H1 (cell line): ENCODE results near the gene GDNF. TPM values are rescaled to one million over a fixed set of nuclear protein-coding genes. Genes with fewer than 3 reads are reported as not detected.

Source experiments
- CTCF ChIA-PET: fragments of 300-600 bp; sonication (Branson Sonifier 250); formaldehyde crosslinking; loops from one replicate; lab custom pipeline; 2021; ENCODE audit not compliant: partially characterized antibody; lab: Charles Lee
- POLR2A ChIA-PET: fragments of 300-600 bp; sonication (Branson Sonifier 250); formaldehyde crosslinking; loops from one replicate; lab custom pipeline; 2021; ENCODE audit warnings: inconsistent platforms; ENCODE audit not compliant: partially characterized antibody; lab: Charles Lee
- DNase-seq, 2 experiments: peaks; one replicate each; pipeline versions ENCODE4 v3.0.0 to v3.0.0-alpha.2; 2010 to 2022; ENCODE audit warnings: low spot score in 2 of 2, low read depth in 1 of 2, mixed read lengths in 1 of 2
- FAIRE-seq: peaks from 2 replicates; lab custom pipeline; 2011; peaks lifted over from hg19 to GRCh38; lab: Jason Lieb, UNC
- H2AFZ ChIP-seq: 2 replicates; pipeline ENCODE4 v1.8.1; 2012; ENCODE audit warnings: low read length, inconsistent platforms
- H2AK5ac ChIP-seq: 2 replicates; pipeline ENCODE4 v1.6.1; 2013; ENCODE audit warnings: low read depth, low read length
- H2BK120ac ChIP-seq: replicated peaks from 2 replicates; pipeline ENCODE3; 2013; ENCODE audit warnings: low read depth, low read length, inconsistent platforms
- H2BK12ac ChIP-seq: 2 replicates; pipeline ENCODE4 v1.6.1; 2013; ENCODE audit warnings: low read depth, low read length
- H2BK15ac ChIP-seq: 2 replicates; pipeline ENCODE4 v1.6.1; 2013; ENCODE audit warnings: low read length
- H2BK20ac ChIP-seq: 2 replicates; pipeline ENCODE4 v1.6.1; 2013; ENCODE audit warnings: low read length
- H2BK5ac ChIP-seq: 2 replicates; pipeline ENCODE4 v1.6.1; 2013; ENCODE audit warnings: low read depth, low read length
- H3K14ac ChIP-seq: 2 replicates; pipeline ENCODE4 v1.6.1; 2013; ENCODE audit warnings: inconsistent platforms; ENCODE audit not compliant: insufficient read length
- H3K18ac ChIP-seq: 2 replicates; pipeline ENCODE4 v1.6.1; 2013; ENCODE audit warnings: low read length; ENCODE audit errors: extremely low read depth
- H3K23ac ChIP-seq: 2 replicates; pipeline ENCODE4 v1.6.1; 2013; ENCODE audit warnings: inconsistent platforms; ENCODE audit not compliant: insufficient read length
- H3K23me2 ChIP-seq: 2 replicates; pipeline ENCODE4 v1.6.1; 2013; ENCODE audit warnings: low read depth, low read length
- H3K27ac ChIP-seq: 2 replicates; pipeline ENCODE4 v1.6.1; 2011; ENCODE audit warnings: low read depth, low read length, inconsistent platforms
- H3K27me3 ChIP-seq, 4 experiments: replicated peaks in 1 of 4; 1 replicate in 1 of 4; 2 replicates in 3 of 4; pipeline versions ENCODE4 v1.6.1 to v1.8.1; 2011 to 2013; ENCODE audit warnings: low read length in 3 of 4, mild to moderate bottlenecking in 3 of 4, inconsistent platforms in 2 of 4, mixed read lengths in 2 of 4, moderate library complexity in 1 of 4; ENCODE audit not compliant: control insufficient read depth in 3 of 4, insufficient read depth in 3 of 4; ENCODE audit errors: extremely low read depth in 1 of 4
- H3K36me3 ChIP-seq, 4 experiments: 2 replicates each; pipeline versions ENCODE4 v1.6.1 to v1.8.1; 2011 to 2013; ENCODE audit warnings: mild to moderate bottlenecking in 4 of 4, low read length in 3 of 4, moderate library complexity in 2 of 4, control low read depth in 1 of 4, inconsistent platforms in 1 of 4; ENCODE audit not compliant: insufficient read depth in 4 of 4, control insufficient read depth in 2 of 4
- H3K4ac ChIP-seq: replicated peaks from 2 replicates; pipeline ENCODE3; 2013; ENCODE audit warnings: low read length, low read depth, mixed read lengths, inconsistent platforms; ENCODE audit not compliant: insufficient read length
- H3K4me1 ChIP-seq, 4 experiments: replicated peaks in 1 of 4; 1 replicate in 1 of 4; 2 replicates in 3 of 4; pipeline versions ENCODE4 v1.6.1 to v1.8.1; 2011 to 2013; ENCODE audit warnings: low read length in 3 of 4, inconsistent platforms in 2 of 4, mixed read lengths in 1 of 4; ENCODE audit not compliant: insufficient read depth in 4 of 4, control insufficient read depth in 3 of 4
- H3K4me2 ChIP-seq, 2 experiments: 2 replicates each; pipeline versions ENCODE4 v1.6.1 to v1.8.1; 2011 to 2013; ENCODE audit warnings: low read depth in 2 of 2, low read length in 2 of 2, control low read depth in 1 of 2, inconsistent platforms in 1 of 2, mild to moderate bottlenecking in 1 of 2; ENCODE audit not compliant: insufficient read depth in 1 of 2
- H3K4me3 ChIP-seq, 4 experiments: fragments of 200-600, 300-600 bp in 1 of 4; sonication (generic), shearing (Covaris generic), sonication (Bioruptor Twin) in 1 of 4; 2 replicates each; pipeline versions ENCODE4 v1.5.1 to v1.8.1; 2011 to 2016; ENCODE audit warnings: low read length in 4 of 4, low read depth in 3 of 4, control low read depth in 2 of 4, inconsistent platforms in 2 of 4, mild to moderate bottlenecking in 2 of 4, mixed read lengths in 1 of 4, moderate library complexity in 1 of 4; ENCODE audit not compliant: insufficient read depth in 2 of 4; ENCODE audit errors: extremely low read depth in 1 of 4
- H3K56ac ChIP-seq: replicated peaks from 2 replicates; pipeline ENCODE3; 2013; ENCODE audit warnings: low read depth, mild to moderate bottlenecking, mixed read lengths, low read length, inconsistent platforms; ENCODE audit not compliant: insufficient read length
- H3K79me1 ChIP-seq: 2 replicates; pipeline ENCODE4 v1.6.1; 2013; ENCODE audit warnings: low read depth, low read length, control low read depth
- H3K79me2 ChIP-seq, 2 experiments: 2 replicates each; pipeline versions ENCODE4 v1.6.1 to v1.8.1; 2012 to 2013; ENCODE audit warnings: low read length in 2 of 2, mild to moderate bottlenecking in 2 of 2, inconsistent platforms in 1 of 2; ENCODE audit not compliant: insufficient read depth in 2 of 2, control insufficient read depth in 1 of 2
- H3K9ac ChIP-seq, 4 experiments: replicated peaks in 1 of 4; 1 replicate in 1 of 4; 2 replicates in 3 of 4; pipeline versions ENCODE4 v1.6.1 to v1.8.1; 2011 to 2013; ENCODE audit warnings: low read depth in 3 of 4, low read length in 3 of 4, control low read depth in 2 of 4, mild to moderate bottlenecking in 2 of 4, moderate library complexity in 2 of 4, inconsistent platforms in 1 of 4; ENCODE audit errors: extremely low read depth in 1 of 4
- H3K9me3 ChIP-seq, 2 experiments: 2 replicates each; pipeline versions ENCODE4 v1.6.1 to v1.8.1; 2012 to 2013; ENCODE audit warnings: mild to moderate bottlenecking in 2 of 2, moderate library complexity in 2 of 2, control low read depth in 1 of 2, inconsistent platforms in 1 of 2, low read depth in 1 of 2, low read length in 1 of 2, mixed read lengths in 1 of 2; ENCODE audit not compliant: insufficient read depth in 2 of 2
- H4K20me1 ChIP-seq, 2 experiments: replicated peaks in 1 of 2; 2 replicates each; pipeline versions ENCODE3 to v1.8.1; 2011 to 2013; ENCODE audit warnings: inconsistent platforms in 2 of 2, low read length in 2 of 2, mild to moderate bottlenecking in 1 of 2; ENCODE audit not compliant: insufficient read depth in 2 of 2, control insufficient read depth in 1 of 2
- H4K5ac ChIP-seq: 2 replicates; pipeline ENCODE4 v1.6.1; 2013; ENCODE audit warnings: low read length, low read depth, mixed read lengths, inconsistent platforms; ENCODE audit not compliant: insufficient read length
- H4K8ac ChIP-seq: 2 replicates; pipeline ENCODE4 v1.8.0; 2013; ENCODE audit warnings: mild to moderate bottlenecking, moderate library complexity, low read length, inconsistent platforms; ENCODE audit not compliant: insufficient read depth; ENCODE audit errors: extremely low read depth
- H4K91ac ChIP-seq: replicated peaks from 2 replicates; pipeline ENCODE3; 2013; ENCODE audit warnings: low read length, mixed read lengths, inconsistent platforms; ENCODE audit not compliant: insufficient read length
- ASH2L ChIP-seq: fragments of 200-600, 300-600 bp; sonication (generic); IDR thresholded peaks from one replicate; pipeline ENCODE4 v1.7.1; 2017; ENCODE audit warnings: low read length
- CREB1 ChIP-seq: IDR thresholded peaks from 2 replicates; pipeline ENCODE4 v1.6.1; 2012; ENCODE audit warnings: inconsistent platforms
- KDM4A ChIP-seq: IDR thresholded peaks from one replicate; pipeline ENCODE4 v1.7.1; 2012; ENCODE audit warnings: low read depth, mild to moderate bottlenecking, moderate library complexity, low read length, inconsistent platforms; ENCODE audit not compliant: severe bottlenecking
- NRF1 ChIP-seq: IDR thresholded peaks from 2 replicates; pipeline ENCODE4 v1.6.1; 2011; ENCODE audit warnings: mild to moderate bottlenecking, low read depth, low read length, improper control_type of control experiment
- POU5F1 ChIP-seq: IDR thresholded peaks from 2 replicates; pipeline ENCODE4 v1.6.1; 2011; ENCODE audit warnings: low read depth, mild to moderate bottlenecking, low read length, moderate library complexity
- RNF2 ChIP-seq: fragments of 200-900, 300-1000 bp; sonication (generic); IDR thresholded peaks from 2 replicates; pipeline ENCODE4 v1.7.1; 2016; ENCODE audit warnings: borderline replicate concordance, low read depth, mild to moderate bottlenecking, antibody characterized with exemption, low read length; ENCODE audit not compliant: poor library complexity, severe bottlenecking; ENCODE audit errors: missing control alignments
- SIRT6 ChIP-seq: IDR thresholded peaks from one replicate; pipeline ENCODE4 v1.7.1; 2012; ENCODE audit warnings: low read length, inconsistent platforms
- WGBS, 2 experiments: shearing (Covaris generic) in 1 of 2; methylation state at CpG; one replicate each; pipeline versions ENCODE4 v1.1.6 to v1.1.7; 2013 to 2015; ENCODE audit warnings: low lambda C conversion rate in 2 of 2, mixed read lengths in 2 of 2, inconsistent platforms in 1 of 2, low coverage in 1 of 2, missing lambda C conversion rate in 1 of 2; ENCODE audit not compliant: insufficient replicate concordance in 2 of 2, insufficient coverage in 1 of 2, insufficient read length in 1 of 2; ENCODE audit errors: extremely low coverage in 1 of 2, missing lambda C conversion rate in 1 of 2; 5-methylcytosine and 5-hydroxymethylcytosine counted together
- polyA plus RNA-seq, 7 experiments: library from polyadenylated mRNA; depleted of rRNA in 3 of 7; stranded (reverse) in 5 of 7; unstranded in 2 of 7; fragments of >200 nt in 5 of 7; fragments of 200-250 nt in 2 of 7; gene quantifications; 1 replicate in 5 of 7; 2 replicates in 1 of 7; 4 replicates in 1 of 7; pipeline versions ENCODE4 v1.2.1 to v1.2.3, GENCODE V29; 2011 to 2013; ENCODE audit warnings: missing spikeins in 2 of 7, mixed read lengths in 2 of 7
- total RNA-seq: library from RNA; stranded (reverse); fragmentation: NEBNext Ultra II Directional; extraction: Animal tissue kit (Norgen Biotek cat#: 25700); gene quantifications from 2 replicates; pipeline ENCODE4 v1.2.1, GENCODE V29; 2021
- TF ChIP-seq, protein P1 (sequence below): IDR thresholded peaks from 2 replicates; pipeline ENCODE4 v1.6.1; 2012; ENCODE audit warnings: inconsistent platforms

GDNF gene
- total and polyA plus RNA-seq, 2 of the 8 experiments (the other 6 are each of a cell fraction or from before 2014, with no cell fraction given), result 0.15 to 2.0 TPM

DNA sequence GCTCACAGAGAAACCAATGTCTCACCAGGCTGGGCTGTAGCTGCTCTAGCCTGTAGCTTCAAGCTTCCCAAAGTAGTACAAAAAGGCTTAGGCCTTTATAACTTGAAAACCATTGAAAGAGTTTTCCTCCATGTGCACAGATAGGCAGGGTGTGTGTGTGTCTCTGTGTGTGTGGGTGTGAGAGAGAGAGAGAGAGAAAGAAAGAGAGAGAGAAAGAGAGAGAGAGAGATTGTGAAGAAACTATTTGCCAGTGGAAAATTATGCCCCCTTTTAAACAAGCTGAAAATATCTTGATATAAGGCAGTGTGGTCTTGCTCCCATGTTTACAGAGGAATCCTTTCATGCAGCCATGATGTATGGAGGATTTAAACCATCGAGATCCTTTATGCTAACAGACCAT is 17.9 kb upstream of the GDNF start:
- Histone ChIP-seq H2AK5ac (no peak overlapping the region), H3K56ac (no peak overlapping the region), H2BK120ac (no peak overlapping the region), H3K14ac (no peak overlapping the region), H2BK12ac (no peak overlapping the region), H3K18ac (no peak overlapping the region), H3K4ac (no peak overlapping the region), H4K8ac (no peak overlapping the region), H3K4me1 (no peaks in the 10 kb centered on the region), H3K36me3 (no peaks in the 10 kb centered on the region), H3K79me2 (no peaks in the 10 kb centered on the region), H3K9me3 (peaks cover 3 to 4% of the 10 kb centered on the region in 2 experiments; a peak in 1 of 4 replicates), H3K79me1 (no peaks in the 10 kb centered on the region), H3K23me2 (no peaks in the 10 kb centered on the region; the same call in 1 of the 2 replicates), H2AFZ (no peak overlapping the region), H3K9ac (no peak overlapping the region), H3K27ac (no peak overlapping the region), H2BK15ac (no peak overlapping the region), H4K20me1 (no peaks in the 10 kb centered on the region), H4K91ac (no peak overlapping the region), H3K27me3 (no peaks in the 10 kb centered on the region; a peak in 1 of 7 replicates), H2BK5ac (no peak overlapping the region), H3K23ac (no peak overlapping the region), H2BK20ac (no peak overlapping the region), H4K5ac (no peak overlapping the region), H3K4me2 (no peak overlapping the region), H3K4me3 (no peak overlapping the region)
- TF ChIP-seq KDM4A (no peak), POU5F1 (no peak), SIRT6 (no peak), CREB1 (no peak), RNF2 (no peak), NRF1 (no peak), ASH2L (no peak)
- TF ChIP-seq, protein P1, sequence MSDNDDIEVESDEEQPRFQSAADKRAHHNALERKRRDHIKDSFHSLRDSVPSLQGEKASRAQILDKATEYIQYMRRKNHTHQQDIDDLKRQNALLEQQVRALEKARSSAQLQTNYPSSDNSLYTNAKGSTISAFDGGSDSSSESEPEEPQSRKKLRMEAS, result no peak
- FAIRE-seq (no peak), DNase-seq (no peak)
- POLR2A ChIA-PET, result no interaction called here
- 73% methylated on average over 1 of the region's 1 CpG; no CpG with 5 or more reads in 1 of the 2 experiments for WGBS, 2 experiments
- CTCF ChIA-PET, result interaction anchor here (0.6 to 1.5 kb wide), 5 partner anchors 13 to 335 kb away, joined by 3 to 4 read pairs (median 3); no protein-coding TSS in a partner anchor
